SK-N-SH treated with all-trans-retinoic acid at 6 μM for 48 hours (cell line): Measurements from ENCODE around the gene MINK1.

ENCODE experiments used
- ATAC-seq: fragments of 200-7000 bp; cut with Tn5 transposase; 3 replicates; pipeline ENCODE4 v1.9.1; 2020; ENCODE audit warnings: mild to moderate bottlenecking, moderate library complexity
- ARNTL ChIP-seq: fragments of 450-650 bp; formaldehyde crosslinking; IDR thresholded peaks from 2 replicates; pipeline ENCODE4 v1.5.0; 2020; ENCODE audit warnings: low read depth, mild to moderate bottlenecking, moderate library complexity, borderline replicate concordance
- BACH2 ChIP-seq: fragments of 250-450 bp; sonication (Bioruptor Pico); IDR thresholded peaks from 2 replicates; pipeline ENCODE4 v1.9.0; 2021; ENCODE audit warnings: mild to moderate bottlenecking, borderline replicate concordance
- CREB5 ChIP-seq: fragments of 250-450 bp; sonication (Bioruptor Pico); IDR thresholded peaks from 2 replicates; pipeline ENCODE4 v1.5.1; 2020; ENCODE audit warnings: low read depth, mild to moderate bottlenecking, moderate library complexity
- CSDC2 ChIP-seq: fragments of 250-450 bp; sonication (Bioruptor Pico); IDR thresholded peaks from 2 replicates; pipeline ENCODE4 v1.5.0; 2020; ENCODE audit warnings: mild to moderate bottlenecking, moderate library complexity
- CSRNP3 ChIP-seq: fragments of 250-450 bp; sonication (Bioruptor Pico); IDR thresholded peaks from 2 replicates; pipeline ENCODE4 v1.5.1; 2021; ENCODE audit warnings: mild to moderate bottlenecking, moderate library complexity
- ESRRG ChIP-seq: fragments of 250-450 bp; sonication (Bioruptor Pico); IDR thresholded peaks from 2 replicates; pipeline ENCODE4 v1.6.1; 2021; ENCODE audit warnings: mild to moderate bottlenecking
- GLIS3 ChIP-seq: fragments of 250-450 bp; sonication (Bioruptor Pico); IDR thresholded peaks from 2 replicates; pipeline ENCODE4 v1.5.0; 2020; ENCODE audit warnings: mild to moderate bottlenecking, moderate library complexity
- ISL1 ChIP-seq: fragments of 250-450 bp; sonication (Bioruptor Pico); IDR thresholded peaks from 2 replicates; pipeline ENCODE4 v2.1.2; 2022; ENCODE audit warnings: mild to moderate bottlenecking, moderate library complexity
- OSR1 ChIP-seq: fragments of 250-450 bp; sonication (Bioruptor Pico); IDR thresholded peaks from 2 replicates; pipeline ENCODE4 v1.8.0; 2022; ENCODE audit warnings: moderate library complexity, mild to moderate bottlenecking, inconsistent platforms
- PATZ1 ChIP-seq: fragments of 250-450 bp; sonication (Bioruptor Pico); IDR thresholded peaks from 2 replicates; pipeline ENCODE4 v1.8.0; 2020; ENCODE audit warnings: mild to moderate bottlenecking, moderate library complexity, borderline replicate concordance
- POU6F1 ChIP-seq: fragments of 250-450 bp; sonication (Bioruptor Pico); IDR thresholded peaks from 2 replicates; pipeline ENCODE4 v1.8.0; 2021; ENCODE audit warnings: low read depth, mild to moderate bottlenecking, moderate library complexity, borderline replicate concordance
- PPARA ChIP-seq: fragments of 250-450 bp; sonication (Bioruptor Pico); IDR thresholded peaks from 2 replicates; pipeline ENCODE4 v1.5.0; 2020; ENCODE audit warnings: mild to moderate bottlenecking, borderline replicate concordance
- RARB ChIP-seq: fragments of 250-450 bp; sonication (Bioruptor Pico); IDR thresholded peaks from 2 replicates; pipeline ENCODE4 v1.8.0; 2021; ENCODE audit warnings: mild to moderate bottlenecking, moderate library complexity
- SNAI2 ChIP-seq: fragments of 250-450 bp; sonication (Bioruptor Pico); IDR thresholded peaks from 2 replicates; pipeline ENCODE4 v1.5.0; 2020; ENCODE audit warnings: mild to moderate bottlenecking, moderate library complexity
- TCF4 ChIP-seq: fragments of 250-450 bp; sonication (Bioruptor Pico); IDR thresholded peaks from 2 replicates; pipeline ENCODE4 v1.8.0; 2021; ENCODE audit warnings: mild to moderate bottlenecking, moderate library complexity, borderline replicate concordance
- TOX ChIP-seq: fragments of 250-450 bp; sonication (Bioruptor Pico); IDR thresholded peaks from 2 replicates; pipeline ENCODE4 v1.8.0; 2021; ENCODE audit warnings: mild to moderate bottlenecking, moderate library complexity, borderline replicate concordance
- TSHZ2 ChIP-seq: fragments of 250-450 bp; sonication (Bioruptor Pico); IDR thresholded peaks from 2 replicates; pipeline ENCODE4 v1.5.0; 2020; ENCODE audit warnings: mild to moderate bottlenecking, moderate library complexity
- ZFP3 ChIP-seq: fragments of 250-450 bp; sonication (Bioruptor Pico); IDR thresholded peaks from 2 replicates; pipeline ENCODE4 v1.5.0; 2020; ENCODE audit warnings: mild to moderate bottlenecking, moderate library complexity
- ZFP30 ChIP-seq: fragments of 450-650 bp; formaldehyde crosslinking; IDR thresholded peaks from 2 replicates; pipeline ENCODE4 v1.5.0; 2022; ENCODE audit warnings: mild to moderate bottlenecking, moderate library complexity
- ZNF565 ChIP-seq: fragments of 450-650 bp; formaldehyde crosslinking; conservative IDR thresholded peaks from 2 replicates; pipeline ENCODE4 v1.5.0; 2020; ENCODE audit warnings: low read depth, mild to moderate bottlenecking, moderate library complexity
- ZNF70 ChIP-seq: fragments of 450-650 bp; formaldehyde crosslinking; IDR thresholded peaks from 2 replicates; pipeline ENCODE4 v1.5.0; 2020; ENCODE audit warnings: mild to moderate bottlenecking, moderate library complexity

MINK1 gene

GRCh38 chr17:4931963-4932362 is 98.8 kb downstream of the MINK1 start, which contains the start of gene GP1BA:
Gene GP1BA, plus strand, starts transcription at chr17:4932277. Its CDS starts 328 bp downstream, at chr17:4932605.
- no peak for ATAC-seq

GRCh38 chr17:4932756-4933155 is 99.6 kb downstream of the MINK1 start:
- ATAC-seq: no peak
- TF ChIP-seq TSHZ2 (CRISPR knock-in tag) (no peak), ZNF70 (CRISPR knock-in tag) (no peak), ZFP3 (CRISPR knock-in tag) (no peak), POU6F1 (CRISPR knock-in tag) (no peak), BACH2 (CRISPR knock-in tag) (no peak), ARNTL (CRISPR knock-in tag) (no peak), ZNF565 (CRISPR knock-in tag) (no peak), ZFP30 (CRISPR knock-in tag) (no peak), TCF4 (no peak), CSRNP3 (CRISPR knock-in tag) (no peak), PPARA (CRISPR knock-in tag) (no peak), CSDC2 (CRISPR knock-in tag) (no peak), ISL1 (CRISPR knock-in tag) (no peak), GLIS3 (CRISPR knock-in tag) (no peak), SNAI2 (CRISPR knock-in tag) (no peak)

More at GRCh38 chr17:4931963-4932362, 98.8 kb downstream of the MINK1 start, which contains the start of gene GP1BA:
- TF ChIP-seq PPARA (CRISPR knock-in tag) (no peak), ESRRG (CRISPR knock-in tag) (no peak), TOX (CRISPR knock-in tag) (no peak), PATZ1 (CRISPR knock-in tag) (no peak), CSRNP3 (CRISPR knock-in tag) (no peak), ZFP3 (CRISPR knock-in tag) (no peak), RARB (CRISPR knock-in tag) (no peak), ARNTL (CRISPR knock-in tag) (no peak), SNAI2 (CRISPR knock-in tag) (no peak), ZFP30 (CRISPR knock-in tag) (no peak)

- ATAC-seq: no peak; the same call in 1 of the 3 replicates
- TF ChIP-seq CREB5 (CRISPR knock-in tag): no peak
- TF ChIP-seq OSR1 (CRISPR knock-in tag): no peak
- TF ChIP-seq ESRRG (CRISPR knock-in tag): no peak
- no peak for TF ChIP-seq CSRNP3 (CRISPR knock-in tag)
These were observed 100.5 kb downstream of the MINK1 start for GRCh38 chr17:4933646-4934045.
